Activated CD4-positive, alpha-beta T cell treated with anti-CD3 and anti-CD28 coated beads, Interleukin-2, amount 50 U/mL, for 48 hours (primary cell): ENCODE measurements around the gene KRT17.
"Not testable (repeated sequence)": the region's sequence is repeated elsewhere in the genome, so short reads cannot be mapped to it uniquely, and the experiment has no call there.

Experiments
- DNase-seq, 2 experiments: peaks; one replicate each; pipeline ENCODE4 v3.0.0-alpha.2; 2020

The KRT17 gene

DNA sequence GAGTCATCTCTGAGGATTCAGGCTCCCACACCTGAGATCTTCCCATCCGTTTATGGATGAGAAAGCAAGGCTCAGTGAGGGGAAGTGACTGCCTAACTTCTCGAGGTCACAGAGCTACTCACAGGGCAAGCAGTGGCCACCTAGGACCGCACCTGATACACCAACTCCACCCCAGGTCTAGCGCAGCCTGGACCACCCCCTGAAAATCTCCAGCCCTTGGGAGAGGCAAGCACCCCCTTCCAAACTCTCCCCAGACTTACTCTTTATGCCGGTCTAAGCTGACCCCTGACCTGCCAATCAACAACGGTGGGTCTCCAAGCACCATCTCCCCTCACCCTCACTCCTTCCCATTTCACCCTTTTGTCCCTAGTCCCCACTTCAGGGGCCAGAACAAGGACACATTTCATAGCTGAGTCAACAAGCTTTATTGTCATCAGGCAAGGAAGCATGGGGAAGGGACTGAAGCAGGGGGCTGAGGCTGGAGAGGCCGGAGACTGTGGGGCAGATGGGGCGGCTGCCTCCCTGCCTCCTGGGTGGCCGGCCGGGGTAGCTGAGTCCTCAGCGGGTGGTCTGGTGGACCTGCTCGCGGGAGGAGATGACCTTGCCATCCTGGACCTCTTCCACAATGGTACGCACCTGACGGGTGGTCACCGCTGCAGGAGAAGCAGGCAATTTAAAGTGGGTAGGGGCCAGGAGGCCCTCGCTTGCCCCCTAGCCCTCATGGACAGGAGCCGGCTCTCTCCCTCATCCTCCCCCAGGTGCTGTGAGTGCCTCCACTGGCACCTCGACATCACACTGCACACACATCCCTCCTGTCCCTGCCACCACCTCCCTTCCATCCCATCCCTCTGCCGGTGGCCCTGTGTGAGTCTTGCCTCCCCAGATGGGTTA is 5.1 kb downstream of the KRT17 start:
- DNase-seq = no peak

DNA sequence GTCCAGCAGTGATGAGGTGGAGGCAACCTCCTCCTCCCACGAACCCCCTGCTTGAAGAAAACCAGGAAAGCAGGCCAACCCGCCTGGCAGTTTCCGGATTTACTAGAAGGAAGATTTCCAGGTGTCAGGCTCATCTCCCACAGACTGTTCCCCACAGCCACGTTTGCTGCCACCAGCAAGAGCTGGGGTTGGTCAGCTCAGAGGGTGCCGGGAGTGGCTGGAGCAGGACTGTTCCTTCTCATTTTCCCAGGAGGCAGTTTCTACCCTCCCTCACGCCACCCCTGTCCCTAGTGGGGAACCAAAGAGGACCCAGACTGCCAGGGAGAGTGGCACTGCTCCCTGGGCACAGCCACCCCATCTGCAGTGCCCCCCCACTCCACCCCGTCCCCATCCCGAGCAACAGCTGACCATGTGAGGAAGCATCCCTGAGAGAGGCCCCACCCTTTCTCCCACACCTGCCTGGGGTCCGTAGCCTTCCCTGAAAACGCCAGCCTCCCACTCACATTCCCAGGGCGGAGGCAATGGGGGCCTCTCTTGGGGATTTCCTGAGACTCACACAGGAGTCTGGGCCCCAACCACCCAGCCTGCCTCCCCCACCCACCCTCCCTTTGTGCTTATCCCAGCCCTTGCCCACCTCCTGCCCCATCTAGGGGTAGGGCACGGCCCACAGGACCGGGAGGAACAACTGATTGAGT is 5.9 kb downstream of the KRT17 start:
- DNase-seq = no peak

GRCh38 chr17:41617698-41618097 is 6.7 kb downstream of the KRT17 start:
- no peak for DNase-seq

- no peak for DNase-seq
These were observed 7.2 kb downstream of the KRT17 start for GRCh38 chr17:41617136-41617535.

DNA sequence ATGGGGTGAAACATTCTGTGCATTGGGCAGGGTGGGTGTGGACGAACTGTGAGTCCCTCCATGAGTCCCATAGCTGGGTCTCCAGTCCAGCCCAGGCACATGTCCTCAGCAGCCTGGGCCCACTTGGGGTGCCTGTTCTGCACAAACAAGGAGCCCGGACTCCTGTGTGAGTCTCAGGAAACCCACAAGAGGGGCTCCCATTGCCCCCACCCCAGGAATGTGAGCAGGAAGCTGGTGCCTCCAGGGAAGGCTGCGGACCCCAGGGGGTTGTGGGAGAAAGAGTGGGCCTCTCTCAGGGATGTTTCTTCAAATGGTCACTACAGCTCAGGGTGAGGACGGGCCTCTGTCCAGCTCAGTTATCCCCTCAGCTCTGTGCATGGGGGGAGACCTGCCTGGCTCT is 7.9 kb downstream of the KRT17 start:
- not testable (repeated sequence) for DNase-seq

DNA sequence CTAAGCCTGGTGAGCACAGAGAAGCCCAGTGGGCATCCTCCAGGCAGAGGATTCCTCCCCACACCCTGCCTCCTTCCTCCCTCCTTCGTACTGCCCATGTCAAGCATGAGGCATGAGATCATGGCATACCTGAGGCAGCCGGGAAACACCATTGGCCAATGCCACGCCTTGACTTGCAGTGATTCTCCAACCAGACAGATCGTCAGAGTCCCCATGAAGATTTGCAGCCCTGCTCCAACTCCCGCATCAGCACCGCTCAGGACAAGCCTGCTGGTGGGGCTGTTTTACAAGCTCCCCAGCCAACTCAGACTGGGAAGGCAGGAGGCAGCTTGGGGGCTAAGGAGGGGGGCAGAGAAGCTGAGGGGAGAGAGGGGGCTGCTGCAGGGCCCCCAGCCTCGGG is 8.9 kb downstream of the KRT17 start:
- DNase-seq = no peak

DNA sequence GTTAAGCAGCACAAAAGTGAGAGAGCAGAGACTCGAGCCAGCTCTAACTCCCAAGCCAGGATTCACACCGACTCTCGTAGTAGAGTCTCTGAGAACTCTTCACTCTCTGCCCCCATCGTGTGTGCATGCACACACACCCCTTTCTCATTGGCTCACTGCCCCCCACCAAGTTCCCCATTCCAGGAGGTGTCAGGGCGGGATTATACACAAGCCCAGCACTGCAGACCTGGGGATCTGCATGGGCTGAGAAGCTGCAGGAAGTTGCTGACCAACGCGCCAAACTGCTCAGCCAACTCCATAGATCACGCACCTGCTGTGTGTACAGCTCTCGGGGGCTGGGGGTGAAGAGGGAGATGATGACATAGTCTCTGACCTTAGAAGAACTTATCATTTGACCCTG is 9.6 kb downstream of the KRT17 start:
- DNase-seq = not testable (repeated sequence)

DNA sequence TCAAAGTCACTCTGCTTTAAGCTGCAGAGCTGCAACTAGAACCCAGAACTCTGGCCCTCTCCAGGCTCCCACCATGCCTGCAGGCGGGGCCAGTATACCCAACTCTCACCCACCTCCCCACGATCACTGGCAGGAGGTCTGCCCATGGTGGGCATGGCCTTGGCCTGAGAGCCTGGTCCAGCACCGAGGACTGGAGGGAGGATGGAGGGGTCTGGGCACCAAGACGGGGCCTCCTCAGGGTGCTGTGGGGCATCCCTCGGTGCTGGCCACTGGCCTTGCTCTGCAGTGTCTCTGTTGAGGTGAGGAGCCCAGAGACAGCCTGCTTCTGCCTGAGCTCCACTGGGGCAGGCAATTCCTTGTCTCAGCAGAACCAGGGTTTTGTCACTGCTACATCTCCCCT is 10.3 kb downstream of the KRT17 start:
- DNase-seq = no peak

DNA sequence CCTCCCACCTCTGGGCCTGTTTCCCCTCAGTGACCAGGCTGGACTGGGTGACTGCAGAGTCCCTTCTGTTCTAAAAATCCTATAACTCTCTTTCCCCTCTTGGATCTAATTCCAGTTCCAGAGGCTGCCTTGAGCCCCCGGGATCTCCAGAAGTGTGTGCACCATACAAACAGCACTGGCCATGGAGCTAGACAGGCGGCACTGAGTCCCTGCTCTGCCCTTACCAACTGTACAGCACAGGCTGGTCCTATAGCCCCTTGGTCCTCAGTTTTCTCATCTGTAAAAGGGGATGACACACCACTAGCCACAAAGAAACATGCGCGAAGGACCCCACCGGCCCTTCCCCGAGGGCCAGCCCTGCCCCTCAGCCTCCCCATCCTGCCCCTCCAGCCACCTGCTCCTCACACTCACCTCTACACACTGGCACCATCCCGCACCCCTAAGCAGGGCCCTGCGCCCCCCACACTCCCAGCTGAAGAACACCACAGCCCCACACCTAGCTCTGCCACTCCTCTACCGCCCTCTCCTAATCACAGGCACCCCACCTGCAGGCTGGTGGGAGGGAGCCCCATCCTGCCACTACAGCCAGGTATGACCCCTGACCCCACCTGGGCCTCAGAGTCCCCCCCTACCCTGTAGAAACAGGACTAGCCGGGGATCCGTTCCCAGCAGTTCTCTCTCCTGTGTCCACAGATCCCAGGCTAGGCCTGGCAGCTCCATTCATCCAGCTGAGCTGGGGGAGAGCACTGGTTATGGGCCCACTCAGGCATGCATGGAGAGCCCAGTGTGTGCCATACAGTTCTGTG is 10.9 kb downstream of the KRT17 start:
- DNase-seq = no peak

DNA sequence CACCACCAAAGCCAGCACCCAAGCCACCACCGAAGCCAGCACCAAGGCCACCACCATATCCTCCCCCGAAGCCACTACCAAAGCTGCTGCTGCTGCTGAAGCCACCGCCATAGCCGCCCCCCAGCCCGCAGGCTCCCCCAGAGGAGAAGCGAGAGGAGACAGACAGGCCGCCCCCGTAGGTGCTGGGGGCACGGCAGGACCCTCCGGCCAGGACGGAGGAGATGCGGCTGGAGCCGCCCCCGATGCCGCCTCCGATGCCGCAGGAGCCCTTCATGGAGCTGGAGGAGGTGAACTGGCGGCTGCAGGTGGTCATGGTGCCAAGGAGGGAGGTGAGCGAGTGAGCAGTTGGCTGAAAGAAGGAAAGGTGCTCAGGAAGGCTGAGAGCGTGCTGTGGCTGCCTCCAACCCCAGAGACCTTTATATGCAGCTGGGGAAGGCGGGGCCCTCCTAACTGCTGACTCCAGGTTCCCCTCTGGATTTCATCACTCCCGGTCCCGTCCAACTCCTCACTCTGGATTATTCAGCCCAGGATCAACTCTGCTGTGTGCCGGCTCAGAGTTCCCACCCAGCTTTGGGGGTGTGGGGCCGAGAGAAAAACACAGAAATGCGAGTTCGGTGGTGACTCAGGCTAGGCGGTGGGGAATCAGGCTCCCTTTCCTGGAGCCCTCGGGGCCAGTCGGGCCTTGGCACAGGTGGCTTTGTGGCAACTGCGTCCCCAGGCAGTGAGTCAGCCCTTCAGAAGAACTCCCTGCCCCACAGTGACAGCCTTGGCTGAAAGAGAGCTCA is 11.8 kb downstream of the KRT17 start, which contains the start of gene KRT16:
KRT16 (minus strand) TSS at position 392 of the 785 bp plus-strand sequence; CDS start at position 313, 79 bp downstream.
- DNase-seq = not testable (repeated sequence)

- DNase-seq = no peak
These were observed 13.3 kb downstream of the KRT17 start for GRCh38 chr17:41610965-41611640.

- DNase-seq = not testable (repeated sequence)
These were observed 14.3 kb downstream of the KRT17 start for GRCh38 chr17:41610061-41610517.

DNA sequence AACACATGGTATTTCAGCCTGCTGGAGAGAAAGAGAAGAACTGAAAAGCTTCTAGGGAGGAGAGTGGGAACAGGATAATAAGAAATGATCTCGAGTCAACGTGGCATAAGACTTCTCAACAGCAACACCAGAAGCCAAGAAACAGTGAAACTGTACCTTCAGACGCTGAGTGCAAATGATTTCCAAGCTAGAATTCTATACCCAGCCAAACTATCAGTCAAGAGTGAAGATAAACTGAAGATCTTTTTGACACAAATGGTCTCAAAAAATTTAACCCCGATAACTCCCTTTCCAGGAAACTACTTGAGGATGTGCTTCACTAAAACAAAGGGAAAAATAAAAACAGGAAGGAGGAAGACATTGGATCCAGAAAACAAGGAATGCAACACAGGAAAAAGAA is 17.4 kb downstream of the KRT17 start:
- not testable (repeated sequence) for DNase-seq

GRCh38 chr17:41602524-41602923 is 21.9 kb downstream of the KRT17 start:
- no peak for DNase-seq

DNA sequence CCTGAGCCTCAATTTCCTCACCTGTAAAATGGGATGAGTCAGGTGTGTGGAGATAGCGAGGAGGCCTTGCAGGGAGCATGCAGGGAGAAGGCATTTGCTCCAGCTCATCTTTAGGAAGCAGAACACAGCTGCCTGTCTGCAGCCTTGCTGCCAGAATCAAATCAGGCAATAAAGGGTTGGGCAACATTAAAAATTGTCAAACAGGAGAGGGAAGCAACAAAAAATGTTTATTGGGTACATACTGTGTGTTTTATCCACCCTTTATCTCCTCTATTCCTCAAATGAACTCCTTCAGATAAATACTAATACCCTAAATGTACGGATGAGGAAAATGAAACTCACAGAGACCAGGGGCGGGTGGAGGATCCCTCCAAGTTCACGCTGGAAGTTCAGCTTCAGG is 24.1 kb downstream of the KRT17 start:
- no peak for DNase-seq

GRCh38 chr17:41599680-41600079 is 24.7 kb downstream of the KRT17 start:
- DNase-seq = no peak

DNA sequence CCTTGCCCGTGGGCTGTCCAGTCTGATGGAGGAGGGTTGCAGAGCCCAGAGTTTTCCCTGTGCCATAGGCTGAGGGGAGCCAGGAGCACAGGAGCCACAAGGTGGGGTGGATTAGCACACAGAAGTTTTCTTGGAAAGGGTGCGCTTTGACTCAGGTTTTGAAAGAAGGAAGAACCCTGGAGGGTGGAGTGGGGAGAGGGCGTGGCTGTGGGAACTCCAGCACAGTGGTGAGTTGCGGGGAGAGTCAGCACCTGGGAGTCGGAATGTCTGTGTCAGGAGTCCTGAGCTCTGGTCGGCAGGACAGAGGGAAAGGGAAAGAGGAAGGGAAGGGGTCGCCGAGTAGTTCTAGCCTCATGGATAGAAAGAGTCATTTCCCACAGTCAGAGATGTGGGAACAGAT is 28.8 kb downstream of the KRT17 start:
- no peak for DNase-seq

- no peak for DNase-seq
These were observed 29.9 kb downstream of the KRT17 start for GRCh38 chr17:41594363-41594915.

- no peak for DNase-seq
These were observed 30.9 kb downstream of the KRT17 start for GRCh38 chr17:41593306-41593981.

- DNase-seq = no peak
These were observed 31.6 kb downstream of the KRT17 start for GRCh38 chr17:41592601-41593305.
